ENCODE results near the gene TMTC4. TPM values are rescaled to one million over a fixed set of nuclear protein-coding genes. Genes with fewer than 3 reads are reported as not detected.

The TMTC4 gene
- total RNA-seq, 1 donor from 2014 or later, result 17.0 TPM

GRCh38 chr13:100597253-100597652, 77.3 kb downstream of the TMTC4 start:
- Mint-ChIP-seq H3K4me3 (no peak overlapping the region), H3K9me3 (no peaks in the 10 kb centered on the region), H3K4me1 (no peaks in the 10 kb centered on the region), H3K27ac (no peak overlapping the region), H3K27me3 (no peaks in the 10 kb centered on the region), H3K36me3 (ENCODE audit: low read depth) (no peaks in the 10 kb centered on the region)
- no peak for TF ChIP-seq CTCF (IDR thresholded peaks at IDR 0.05)
- DNase-seq (no peak), ATAC-seq (ENCODE audit: low read depth) (no peak)
- CTCF ChIA-PET, result no interaction called here
- POLR2A ChIA-PET, result no interaction called here
- intact Hi-C loops (cut with micrococcal nuclease), result no loop called here

GRCh38 chr13:100596516-100596915, 78.1 kb downstream of the TMTC4 start:
- intact Hi-C loops (cut with micrococcal nuclease), result no loop called here

GRCh38 chr13:100594731-100595130, 79.9 kb downstream of the TMTC4 start:
- TF ChIP-seq CTCF (IDR thresholded peaks at IDR 0.05), result no peak
- Mint-ChIP-seq H3K4me1 (no peaks in the 10 kb centered on the region), H3K9me3 (no peaks in the 10 kb centered on the region), H3K4me3 (no peak overlapping the region), H3K27ac (no peak overlapping the region), H3K36me3 (ENCODE audit: low read depth) (no peaks in the 10 kb centered on the region), H3K27me3 (no peaks in the 10 kb centered on the region)
- ChIA-PET POLR2A (no interaction called here), CTCF (interaction anchor here (1.7 kb wide), 1 partner anchor 15 kb away, joined by 5 read pairs; no protein-coding TSS in a partner anchor)
- DNase-seq, result no peak
- no peak for ATAC-seq (ENCODE audit: low read depth)
- intact Hi-C loops (cut with micrococcal nuclease), result no loop called here

More at GRCh38 chr13:100596516-100596915, 78.1 kb downstream of the TMTC4 start:
- CTCF ChIA-PET, result interaction anchor here (1.7 kb wide), 1 partner anchor 14 kb away, joined by 5 read pairs; no protein-coding TSS in a partner anchor
- no peak overlapping the region for H3K4me3 Mint-ChIP-seq
- no peaks in the 10 kb centered on the region for H3K36me3 Mint-ChIP-seq (ENCODE audit: low read depth)
- H3K27me3 Mint-ChIP-seq, result no peaks in the 10 kb centered on the region
- ATAC-seq (ENCODE audit: low read depth) (no peak), DNase-seq (no peak)
- TF ChIP-seq CTCF (IDR thresholded peaks at IDR 0.05), result no peak
- POLR2A ChIA-PET, result no interaction called here
- no peak overlapping the region for H3K27ac Mint-ChIP-seq
- no peaks in the 10 kb centered on the region for H3K9me3 Mint-ChIP-seq
- no peaks in the 10 kb centered on the region for H3K4me1 Mint-ChIP-seq

GRCh38 chr13:100594255-100594654, 80.3 kb downstream of the TMTC4 start:
- intact Hi-C loops (cut with micrococcal nuclease), result no loop called here
- Mint-ChIP-seq H3K4me3 (no peak overlapping the region), H3K4me1 (peaks cover 3% of the 10 kb centered on the region), H3K27ac (no peak overlapping the region), H3K36me3 (ENCODE audit: low read depth) (no peaks in the 10 kb centered on the region), H3K27me3 (no peaks in the 10 kb centered on the region), H3K9me3 (no peaks in the 10 kb centered on the region)
- ChIA-PET CTCF (interaction anchor here (1.4 kb wide), 1 partner anchor 22 kb away, joined by 3 read pairs; no protein-coding TSS in a partner anchor), POLR2A (no interaction called here)
- no peak for DNase-seq
- TF ChIP-seq CTCF (IDR thresholded peaks at IDR 0.05), result no peak
- ATAC-seq (ENCODE audit: low read depth), result no peak

- TF ChIP-seq CTCF (IDR thresholded peaks at IDR 0.05), result no peak
- CTCF ChIA-PET, result interaction anchor here (0.9 to 1.0 kb wide), 2 partner anchors 10 to 21 kb away, joined by 3 read pairs; no protein-coding TSS in a partner anchor
- H3K9me3 Mint-ChIP-seq, result no peaks in the 10 kb centered on the region
- no peaks in the 10 kb centered on the region for H3K27me3 Mint-ChIP-seq
- POLR2A ChIA-PET, result interaction anchor here (1.8 kb wide), 1 partner anchor 21 kb away, joined by 11 read pairs; no protein-coding TSS in a partner anchor
- H3K36me3 Mint-ChIP-seq (ENCODE audit: low read depth), result no peaks in the 10 kb centered on the region
- H3K4me1 Mint-ChIP-seq, result peaks cover 14% of the 10 kb centered on the region
- no peak for DNase-seq
- ATAC-seq (ENCODE audit: low read depth), result no peak
- peak overlapping the region; percentile 65 for H3K27ac Mint-ChIP-seq
- peak overlapping the region; percentile 80 for H3K4me3 Mint-ChIP-seq
- intact Hi-C loops (cut with micrococcal nuclease), result loop anchor here (2.0 to 10.0 kb wide), 4 partner anchors 932 to 1806 kb away; no protein-coding TSS in a partner anchor
Observed at GRCh38 chr13:100589178-100589725, 85.3 kb downstream of the TMTC4 start.

All from activated B cell treated with CpG ODN at 0.5 μM for 24 hours (primary cell).